HepG2 (cell line): Measurements from ENCODE around the gene RCE1. TPM values are rescaled to one million over a fixed set of nuclear protein-coding genes. Genes with fewer than 3 reads are reported as not detected.

Experiments used
- CREB1 ChIP-seq, 2 experiments: fragments of 450-650 bp in 1 of 2; IDR thresholded peaks; 2 replicates each; pipeline ENCODE4 v1.6.1; 2016 to 2017; ENCODE audit warnings: control low read depth in 1 of 2, mild to moderate bottlenecking in 1 of 2, missing compliant biosample characterization in 1 of 2, missing genetic modification characterization in 1 of 2
- CREBL2 ChIP-seq: sonication (generic); formaldehyde crosslinking; IDR thresholded peaks from 2 replicates; pipeline ENCODE4 v1.8.1; 2023; ENCODE audit warnings: missing genetic modification reagents, mild to moderate bottlenecking, borderline replicate concordance
- EED ChIP-seq: sonication (generic); formaldehyde crosslinking; IDR thresholded peaks from 2 replicates; pipeline ENCODE4 v1.5.0; 2020; ENCODE audit warnings: mild to moderate bottlenecking, missing genetic modification reagents
- FOSL1 ChIP-seq: sonication (generic); formaldehyde crosslinking; IDR thresholded peaks from 2 replicates; pipeline ENCODE4 v1.9.0; 2021; ENCODE audit warnings: missing genetic modification reagents, borderline replicate concordance
- JUN ChIP-seq: sonication (generic); formaldehyde crosslinking; IDR thresholded peaks from 2 replicates; pipeline ENCODE4 v1.4.0; 2020; ENCODE audit warnings: mild to moderate bottlenecking, missing genetic modification reagents
- KDM2A ChIP-seq: sonication (generic); formaldehyde crosslinking; IDR thresholded peaks from 2 replicates; pipeline ENCODE4 v1.4.0; 2020; ENCODE audit warnings: low read depth, missing genetic modification reagents, borderline replicate concordance
- KDM3A ChIP-seq: IDR thresholded peaks from 2 replicates; pipeline ENCODE4 v1.6.1; 2018; ENCODE audit warnings: low read depth, missing compliant biosample characterization
- KDM5B ChIP-seq: sonication (generic); formaldehyde crosslinking; IDR thresholded peaks from 2 replicates; pipeline ENCODE4 v1.4.0; 2020; ENCODE audit warnings: missing genetic modification reagents, mild to moderate bottlenecking, borderline replicate concordance
- KMT2B ChIP-seq: IDR thresholded peaks from 2 replicates; pipeline ENCODE4 v1.6.1; 2016; ENCODE audit warnings: missing genetic modification reagents, missing compliant biosample characterization
- MTA1 ChIP-seq: sonication (generic); formaldehyde crosslinking; IDR thresholded peaks from 2 replicates; pipeline ENCODE4 v1.4.0; 2020; ENCODE audit warnings: missing genetic modification reagents, mild to moderate bottlenecking, borderline replicate concordance
- NONO ChIP-seq, 2 experiments: fragments of 450-650 bp in 1 of 2; sonication (generic) in 1 of 2; formaldehyde crosslinking in 1 of 2; IDR thresholded peaks in 1 of 2; conservative IDR thresholded peaks in 1 of 2; 2 replicates each; pipeline versions ENCODE4 v1.6.1 to v1.8.0; 2017 to 2022; ENCODE audit warnings: mild to moderate bottlenecking in 1 of 2, missing genetic modification reagents in 1 of 2, moderate library complexity in 1 of 2
- PPARG ChIP-seq: conservative IDR thresholded peaks from 2 replicates; pipeline ENCODE4 v1.6.1; 2016; ENCODE audit warnings: missing biosample characterization, missing genetic modification reagents
- RBAK ChIP-seq: sonication (generic); formaldehyde crosslinking; IDR thresholded peaks from 2 replicates; pipeline ENCODE4 v1.5.1; 2020; ENCODE audit warnings: mild to moderate bottlenecking, missing genetic modification reagents
- SIN3A ChIP-seq: IDR thresholded peaks from 2 replicates; pipeline ENCODE4 v1.6.1; 2011; ENCODE audit warnings: low read depth, mild to moderate bottlenecking, control low read depth, low read length, borderline replicate concordance
- SIN3B ChIP-seq: fragments of 150-350 bp; IDR thresholded peaks from 2 replicates; pipeline ENCODE4 v1.6.1; 2014; ENCODE audit warnings: low read length
- SMYD3 ChIP-seq: sonication (generic); formaldehyde crosslinking; IDR thresholded peaks from 2 replicates; pipeline ENCODE4 v1.8.1; 2023; ENCODE audit warnings: mild to moderate bottlenecking, missing genetic modification reagents
- SP1 ChIP-seq, 2 experiments: fragments of 450-650 bp in 1 of 2; sonication (generic) in 1 of 2; formaldehyde crosslinking in 1 of 2; IDR thresholded peaks; 2 replicates each; pipeline versions ENCODE4 v1.4.0 to v1.6.1; 2016 to 2020; ENCODE audit warnings: missing genetic modification reagents in 1 of 2
- TARDBP ChIP-seq: sonication (generic); formaldehyde crosslinking; IDR thresholded peaks from 2 replicates; pipeline ENCODE4 v1.8.0; 2022; ENCODE audit warnings: mild to moderate bottlenecking, missing genetic modification reagents
- ZNF17 ChIP-seq: sonication (generic); formaldehyde crosslinking; IDR thresholded peaks from 2 replicates; pipeline ENCODE4 v1.5.0; 2020; ENCODE audit warnings: mild to moderate bottlenecking, missing genetic modification reagents
- ZNF329 ChIP-seq: sonication (generic); formaldehyde crosslinking; IDR thresholded peaks from 2 replicates; pipeline ENCODE4 v1.9.0; 2021; ENCODE audit warnings: low read depth, mild to moderate bottlenecking, missing genetic modification reagents
- ZNF619 ChIP-seq: sonication (generic); formaldehyde crosslinking; IDR thresholded peaks from 2 replicates; pipeline ENCODE4 v1.4.0; 2020; ENCODE audit warnings: mild to moderate bottlenecking, missing genetic modification reagents
- ZNF83 ChIP-seq: sonication (generic); formaldehyde crosslinking; IDR thresholded peaks from 2 replicates; pipeline ENCODE4 v1.4.0; 2020; ENCODE audit warnings: missing genetic modification reagents, mild to moderate bottlenecking, borderline replicate concordance
- ZNF883 ChIP-seq: sonication (generic); formaldehyde crosslinking; IDR thresholded peaks from 2 replicates; pipeline ENCODE4 v1.5.1; 2020; ENCODE audit warnings: mild to moderate bottlenecking, missing genetic modification reagents; ENCODE audit errors: not compliant biosample characterization
- polyA plus RNA-seq, 8 experiments: library from polyadenylated mRNA; depleted of rRNA in 3 of 8; stranded (reverse) in 7 of 8; unstranded in 1 of 8; fragments of >200 nt; fragmentation: Illumina TruSeq in 4 of 8; extraction: Trizol in 4 of 8; gene quantifications; 2 replicates each; pipeline versions ENCODE4 v1.2.1 to v1.2.3, GENCODE V29; 2011 to 2016; ENCODE audit warnings: low read depth in 4 of 8, missing spikeins in 1 of 8, mixed read lengths in 1 of 8; ENCODE audit not compliant: insufficient read depth in 1 of 8
- total RNA-seq, 5 experiments: library from RNA; depleted of rRNA; stranded (reverse); fragments of >200 nt; fragmentation: Illumina TruSeq; extraction: Trizol; gene quantifications; 2 replicates each; pipeline ENCODE4 v1.2.3, GENCODE V29; 2016; ENCODE audit warnings: low read depth in 1 of 5
- TF ChIP-seq, protein P1 (sequence below): sonication (generic); formaldehyde crosslinking; IDR thresholded peaks from 2 replicates; pipeline ENCODE4 v1.5.1; 2020; ENCODE audit warnings: missing genetic modification reagents, mild to moderate bottlenecking, borderline replicate concordance
- TF ChIP-seq, protein P2 (sequence below): sonication (generic); formaldehyde crosslinking; IDR thresholded peaks from 2 replicates; pipeline ENCODE4 v1.4.0; 2020; ENCODE audit warnings: missing genetic modification reagents

The RCE1 gene
- total and polyA plus RNA-seq, 2 of the 13 experiments (the other 11 are each of a cell fraction or from before 2014, with no cell fraction given), result 22.2 to 22.4 TPM

- TF ChIP-seq CREB1 (IDR thresholded peaks at IDR 0.05) (peak; percentile 98), CREB1 (CRISPR knock-in tag; IDR thresholded peaks at IDR 0.05) (peak; percentile 70; the same call in 1 of the 2 replicates), KDM2A (peak; percentile 96), ZNF83 (CRISPR knock-in tag) (peak; percentile 52; the same call in 1 of the 2 replicates), KDM3A (CRISPR knock-in tag) (0 out of 2 replicates have a peak, but pooled peaks have one; percentile 70), SP1 (IDR thresholded peaks at IDR 0.05) (no peak), SP1 (CRISPR knock-in tag; IDR thresholded peaks at IDR 0.05) (peak; percentile 91), ZNF17 (CRISPR knock-in tag) (0 out of 2 replicates have a peak, but pooled peaks have one; percentile 44), RBAK (CRISPR knock-in tag) (no peak), FOSL1 (CRISPR knock-in tag) (0 out of 2 replicates have a peak, but pooled peaks have one; percentile 33), MTA1 (0 out of 2 replicates have a peak, but pooled peaks have one; percentile 18), ZNF329 (CRISPR knock-in tag) (peak; percentile 41; the same call in 1 of the 2 replicates), SIN3B (peak; percentile 93), ZNF619 (peak; percentile 55; the same call in 1 of the 2 replicates), ZNF883 (CRISPR knock-in tag) (peak; percentile 7), EED (CRISPR knock-in tag) (0 out of 2 replicates have a peak, but pooled peaks have one; percentile 1), JUN (CRISPR knock-in tag) (no peak), TARDBP (CRISPR knock-in tag) (peak; percentile 56; the same call in 1 of the 2 replicates), SIN3A (peak; percentile 83), CREBL2 (CRISPR knock-in tag) (0 out of 2 replicates have a peak, but pooled peaks have one; percentile 41), SMYD3 (CRISPR knock-in tag) (peak; percentile 19; the same call in 1 of the 2 replicates), KMT2B (CRISPR knock-in tag) (peak; percentile 47; the same call in 1 of the 2 replicates), KDM5B (CRISPR knock-in tag) (peak; percentile 50; the same call in 1 of the 2 replicates), PPARG (CRISPR knock-in tag) (0 out of 2 replicates have a peak, but pooled peaks have one; percentile 22), NONO (IDR thresholded peaks at IDR 0.05) (no peak), NONO (CRISPR knock-in tag; conservative IDR thresholded peaks at IDR 0.05) (peak; percentile 57; the same call in 1 of the 2 replicates)
- TF ChIP-seq, protein P1, sequence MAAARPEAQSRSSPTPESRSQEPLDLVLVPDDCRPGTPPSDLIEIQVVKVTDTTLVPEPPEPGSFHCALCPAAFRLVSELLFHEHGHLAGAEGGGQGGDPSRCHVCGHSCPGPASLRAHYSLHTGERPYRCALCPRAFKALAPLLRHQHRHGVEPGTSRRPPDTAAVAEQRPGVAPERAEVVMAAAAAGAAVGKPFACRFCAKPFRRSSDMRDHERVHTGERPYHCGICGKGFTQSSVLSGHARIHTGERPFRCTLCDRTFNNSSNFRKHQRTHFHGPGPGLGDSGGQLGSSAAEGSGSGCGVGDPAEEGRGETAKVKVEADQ (CRISPR knock-in tag), result peak; percentile 89; the same call in 1 of the 2 replicates
- TF ChIP-seq, protein P2, sequence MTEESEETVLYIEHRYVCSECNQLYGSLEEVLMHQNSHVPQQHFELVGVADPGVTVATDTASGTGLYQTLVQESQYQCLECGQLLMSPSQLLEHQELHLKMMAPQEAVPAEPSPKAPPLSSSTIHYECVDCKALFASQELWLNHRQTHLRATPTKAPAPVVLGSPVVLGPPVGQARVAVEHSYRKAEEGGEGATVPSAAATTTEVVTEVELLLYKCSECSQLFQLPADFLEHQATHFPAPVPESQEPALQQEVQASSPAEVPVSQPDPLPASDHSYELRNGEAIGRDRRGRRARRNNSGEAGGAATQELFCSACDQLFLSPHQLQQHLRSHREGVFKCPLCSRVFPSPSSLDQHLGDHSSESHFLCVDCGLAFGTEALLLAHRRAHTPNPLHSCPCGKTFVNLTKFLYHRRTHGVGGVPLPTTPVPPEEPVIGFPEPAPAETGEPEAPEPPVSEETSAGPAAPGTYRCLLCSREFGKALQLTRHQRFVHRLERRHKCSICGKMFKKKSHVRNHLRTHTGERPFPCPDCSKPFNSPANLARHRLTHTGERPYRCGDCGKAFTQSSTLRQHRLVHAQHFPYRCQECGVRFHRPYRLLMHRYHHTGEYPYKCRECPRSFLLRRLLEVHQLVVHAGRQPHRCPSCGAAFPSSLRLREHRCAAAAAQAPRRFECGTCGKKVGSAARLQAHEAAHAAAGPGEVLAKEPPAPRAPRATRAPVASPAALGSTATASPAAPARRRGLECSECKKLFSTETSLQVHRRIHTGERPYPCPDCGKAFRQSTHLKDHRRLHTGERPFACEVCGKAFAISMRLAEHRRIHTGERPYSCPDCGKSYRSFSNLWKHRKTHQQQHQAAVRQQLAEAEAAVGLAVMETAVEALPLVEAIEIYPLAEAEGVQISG, result peak; percentile 86
Measured at GRCh38 chr11:66842896-66843775, at the start of gene RCE1 (continued).
